ENCODE data around the gene SCAPER.
"Not testable (repeated sequence)": the region's sequence is repeated elsewhere in the genome, so short reads cannot be mapped to it uniquely, and the experiment has no call there.

SCAPER gene

GRCh38 chr15:76860201-76860600, 44.9 kb downstream of the SCAPER start:
- no peak for DNase-seq

- DNase-seq: not testable (repeated sequence)
Measured at GRCh38 chr15:76850367-76850766, 54.8 kb downstream of the SCAPER start.

GRCh38 chr15:76846782-76847181, 58.4 kb downstream of the SCAPER start:
- DNase-seq: no peak

DNA sequence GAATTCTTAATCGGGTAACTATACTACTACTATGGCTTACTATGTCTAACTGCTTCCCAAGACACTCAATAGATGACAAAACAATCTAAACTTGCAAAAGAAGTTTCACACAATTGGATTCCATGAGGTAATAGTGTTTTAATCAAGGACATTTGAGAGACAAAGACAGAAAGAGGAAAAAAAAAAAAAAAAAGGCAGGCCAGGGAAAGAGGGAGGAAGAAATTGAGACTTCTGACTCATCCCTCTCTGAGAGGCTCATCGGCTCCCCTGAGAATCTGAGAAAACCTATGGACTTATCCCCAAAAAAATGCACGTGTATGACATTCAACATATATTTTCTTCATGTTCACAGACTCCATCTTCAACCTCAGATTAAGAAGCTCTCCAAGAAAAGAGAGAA, 61.0 kb downstream of the SCAPER start:
- peak; percentile 28 for DNase-seq

GRCh38 chr15:76843269-76843668, 61.9 kb downstream of the SCAPER start:
- no peak for DNase-seq

DNA sequence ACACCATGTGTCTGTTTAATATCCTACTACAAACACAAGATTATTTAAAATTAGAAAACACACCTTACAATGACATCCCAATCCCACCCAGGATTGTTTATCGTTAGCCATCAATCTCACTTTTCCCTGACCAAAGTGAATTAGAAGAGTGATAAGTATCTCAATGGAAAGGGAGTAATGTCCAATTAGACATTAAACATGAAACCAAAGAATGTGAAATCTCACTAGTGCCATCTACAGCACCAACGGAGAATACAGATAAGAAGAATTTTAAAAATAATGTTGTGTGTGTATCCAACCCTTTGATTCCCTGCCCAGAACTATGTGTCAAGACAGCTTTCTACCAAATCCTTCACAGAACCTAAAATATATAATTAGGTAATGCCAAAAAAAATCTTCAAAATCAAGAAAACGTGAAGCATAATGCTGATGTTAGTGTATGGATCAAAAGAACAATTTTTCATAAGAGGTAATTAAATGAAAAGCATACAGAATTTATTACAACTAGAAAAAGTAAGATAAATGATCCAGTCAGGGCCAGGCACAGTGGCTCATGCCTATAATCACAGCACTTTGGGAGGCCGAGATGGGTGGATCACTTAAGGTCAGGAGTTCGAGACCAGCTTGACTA, 64.2 kb downstream of the SCAPER start:
- peak; percentile 35 for DNase-seq

DNA sequence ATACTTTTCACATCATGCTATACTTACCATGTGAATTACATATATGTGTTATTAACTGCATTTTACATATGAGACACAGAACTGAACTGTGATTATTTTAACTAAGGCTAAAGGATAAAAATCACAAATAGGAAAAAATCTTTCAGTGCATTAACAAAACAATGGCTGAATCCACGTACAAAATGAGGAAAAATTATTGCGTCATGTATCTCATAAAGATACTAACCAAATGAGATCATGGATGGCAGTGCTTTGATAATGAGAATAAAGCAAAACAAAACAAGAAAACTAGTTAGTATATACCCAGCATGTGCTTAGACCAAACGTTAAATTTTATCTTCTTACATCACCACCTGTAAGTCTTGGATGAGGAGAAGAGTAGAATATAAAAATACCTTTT, 66.0 kb downstream of the SCAPER start:
- no peak for DNase-seq

- no peak for DNase-seq
Measured at GRCh38 chr15:76837474-76837873, 67.7 kb downstream of the SCAPER start.

DNA sequence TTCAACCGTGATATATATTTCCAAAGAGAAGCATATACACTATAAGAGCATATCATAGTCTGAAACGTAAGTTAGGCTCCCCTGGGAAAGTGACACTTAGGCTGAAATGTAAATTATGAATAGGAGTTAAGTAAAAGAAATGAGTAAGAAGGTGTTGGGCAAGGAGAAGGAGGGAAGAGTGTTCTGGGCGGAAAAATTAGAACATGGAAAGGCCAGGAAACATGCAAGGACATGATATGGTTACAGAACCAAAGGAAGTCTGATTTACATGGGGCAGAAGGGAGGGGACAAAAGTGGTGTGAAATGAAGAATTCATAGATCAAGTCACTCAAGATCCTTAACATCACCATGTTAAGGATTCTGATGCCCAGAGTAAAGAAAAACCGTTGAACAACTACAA, 75.2 kb downstream of the SCAPER start:
- DNase-seq: no peak

DNA sequence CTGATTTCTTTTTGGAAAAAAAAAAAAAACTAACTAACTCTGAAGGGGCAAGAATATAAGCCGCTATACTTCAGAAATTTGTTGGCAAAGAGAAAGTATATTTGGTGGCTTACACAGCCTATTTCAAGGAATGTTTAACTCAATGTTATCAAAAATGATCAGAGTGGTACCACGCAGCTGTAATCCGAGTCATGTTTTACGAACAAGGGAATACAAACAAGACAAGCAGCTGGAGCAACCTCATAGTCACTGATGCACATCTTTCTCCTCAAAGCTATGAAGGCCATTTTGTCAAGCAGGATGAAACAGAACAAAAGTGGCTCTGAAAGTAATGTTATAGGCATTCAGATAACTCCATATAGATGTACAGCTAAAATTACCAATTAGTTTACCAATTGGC, 81.2 kb downstream of the SCAPER start:
- DNase-seq: no peak

DNA sequence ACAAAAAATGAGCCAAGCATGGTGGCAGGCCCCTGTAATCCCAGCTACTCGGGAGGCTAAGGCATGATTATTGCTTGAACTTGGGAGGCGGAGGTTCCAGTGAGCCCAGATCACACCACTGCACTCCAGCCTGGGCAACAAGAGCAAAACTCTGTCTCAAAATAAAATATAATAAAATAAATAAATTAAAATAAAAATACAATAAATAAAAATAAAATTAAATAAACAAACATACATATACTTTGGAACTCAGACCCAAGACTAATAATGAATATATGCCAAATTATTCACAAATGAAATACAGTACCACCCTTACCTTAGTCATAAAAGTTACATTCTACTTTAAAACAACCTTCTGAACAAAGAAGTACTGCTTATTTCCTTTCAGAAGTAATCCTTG, 81.8 kb downstream of the SCAPER start:
- no peak for DNase-seq

DNA sequence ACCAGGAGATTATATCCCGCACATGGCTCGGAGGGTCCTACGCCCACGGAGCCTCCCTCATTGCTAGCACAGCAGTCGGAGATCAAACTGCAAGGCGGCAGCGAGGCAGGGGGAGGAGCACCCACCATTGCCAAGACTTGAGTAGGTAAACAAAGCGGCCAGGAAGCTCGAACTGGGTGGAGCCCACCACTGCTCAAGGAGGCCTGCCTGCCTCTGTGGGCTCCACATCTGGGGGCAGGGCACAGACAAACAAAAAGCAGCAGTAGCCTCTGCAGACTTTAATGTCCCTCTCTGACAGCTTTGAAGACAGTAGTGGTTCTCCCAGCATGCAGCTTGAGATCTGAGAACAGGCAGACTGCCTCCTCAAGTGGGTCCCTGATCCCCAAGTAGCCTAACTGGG, 86.2 kb downstream of the SCAPER start:
- DNase-seq: not testable (repeated sequence)

- no peak for DNase-seq
Measured at GRCh38 chr15:76815421-76815820, 89.7 kb downstream of the SCAPER start.

- no peak for DNase-seq
Measured at GRCh38 chr15:76812381-76812780, 92.8 kb downstream of the SCAPER start.

GRCh38 chr15:76809412-76810103, 95.6 kb downstream of the SCAPER start:
- no peak for DNase-seq

GRCh38 chr15:76803049-76803571, 102.0 kb downstream of the SCAPER start:
- no peak for DNase-seq

DNA sequence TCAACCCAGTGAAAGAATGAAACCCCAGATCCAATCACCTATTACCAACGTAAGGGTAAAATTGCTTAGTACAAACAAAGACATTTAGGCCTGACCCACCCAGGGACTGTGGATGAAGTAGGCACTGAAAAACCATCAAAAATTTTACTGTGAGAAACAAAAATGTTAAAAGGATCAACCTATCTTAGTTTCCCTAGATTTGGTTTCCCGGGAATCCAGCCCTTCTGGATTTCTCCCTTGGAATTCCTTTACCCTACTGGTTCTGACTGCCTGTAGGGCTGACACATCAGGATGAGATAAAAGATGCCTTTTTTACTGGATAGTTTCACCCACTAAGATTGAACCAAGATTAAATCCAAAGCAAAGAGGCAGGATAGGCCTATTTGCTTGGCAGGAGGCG, 102.7 kb downstream of the SCAPER start:
- no peak for DNase-seq

DNA sequence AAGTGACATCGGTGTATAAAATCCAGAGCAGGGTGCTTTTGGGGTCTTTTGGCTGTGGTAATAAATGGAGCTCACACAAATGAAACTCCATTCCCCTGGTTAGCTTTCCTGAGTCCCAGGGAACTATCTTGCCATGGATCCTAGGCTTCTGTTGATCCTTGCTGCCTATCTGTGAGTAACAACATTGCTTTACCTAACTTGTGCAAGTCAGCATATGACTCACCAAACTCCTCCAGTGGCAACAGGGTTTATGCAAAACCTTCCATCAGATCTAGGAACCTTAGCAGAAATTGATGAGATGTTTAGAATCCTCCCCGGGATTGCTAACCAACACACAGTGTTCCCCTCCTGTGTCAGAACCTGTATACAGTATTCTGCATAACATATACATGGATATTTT, 105.4 kb downstream of the SCAPER start:
- peak; percentile 50 for DNase-seq

- no peak for DNase-seq
Measured at GRCh38 chr15:76795217-76795616, 109.9 kb downstream of the SCAPER start.

- no peak for DNase-seq
Measured at GRCh38 chr15:76793162-76793561, 112.0 kb downstream of the SCAPER start.

DNA sequence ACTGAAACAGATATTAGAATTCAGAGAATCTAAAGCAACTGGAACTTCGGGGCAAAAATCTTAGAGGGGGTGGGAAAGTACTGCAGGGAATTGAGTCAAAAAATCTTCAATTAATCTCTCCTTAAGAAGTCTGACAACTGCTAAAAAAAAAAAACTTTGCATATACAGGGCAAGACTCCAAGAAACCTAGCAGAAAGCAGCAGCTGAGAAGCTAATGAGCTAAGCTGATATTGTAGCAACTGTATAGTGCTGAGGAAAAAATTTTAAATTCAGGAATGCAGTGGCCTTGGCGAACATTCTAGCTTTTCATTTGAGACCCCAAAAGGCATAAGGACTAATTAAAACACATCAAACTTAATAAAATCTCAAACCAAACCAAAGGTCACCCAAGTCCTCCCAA, 113.6 kb downstream of the SCAPER start:
- no peak for DNase-seq

GRCh38 chr15:76787273-76787672, 117.9 kb downstream of the SCAPER start:
- DNase-seq: no peak

GRCh38 chr15:76776969-76777368, 128.2 kb downstream of the SCAPER start:
- DNase-seq: no peak

DNA sequence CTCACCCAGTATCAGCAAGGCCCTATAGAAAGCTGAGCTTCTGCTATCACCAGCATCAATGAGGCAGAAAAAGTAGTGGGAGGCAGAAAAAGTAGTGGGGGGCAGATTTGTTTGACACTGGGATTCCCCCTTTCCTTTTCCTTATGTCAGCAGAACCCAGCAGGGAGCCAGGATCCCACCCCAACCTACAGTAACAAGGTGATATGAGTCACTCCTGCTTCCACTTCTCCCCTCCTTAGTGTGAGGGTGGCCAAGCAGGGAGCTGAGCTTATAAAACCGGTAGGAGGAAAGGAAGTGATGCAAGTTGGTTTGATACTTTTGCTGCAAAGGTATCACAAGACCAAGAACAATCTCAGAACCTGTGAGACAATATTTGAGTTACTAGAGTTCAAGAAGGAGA, 128.7 kb downstream of the SCAPER start:
- no peak for DNase-seq

DNA sequence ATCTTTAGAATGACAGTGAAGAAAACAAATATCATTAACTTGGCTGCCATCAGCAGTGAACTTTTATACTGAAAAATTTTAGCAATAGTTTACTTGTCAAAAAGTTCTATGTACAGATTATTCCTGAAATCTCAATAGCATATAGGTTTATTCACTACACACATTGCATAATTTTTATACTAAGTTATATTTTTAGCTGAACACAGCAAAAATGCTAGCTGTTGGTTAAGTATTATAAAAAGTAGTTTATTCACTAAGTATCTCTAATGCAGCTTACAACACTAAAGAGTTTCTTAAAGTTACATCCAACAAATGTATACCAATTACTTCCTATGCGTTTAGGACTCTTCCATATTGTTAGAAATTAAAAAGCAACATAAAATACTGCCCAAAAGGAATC, 131.9 kb downstream of the SCAPER start:
- no peak for DNase-seq
